T-helper 1 cell treated with Interleukin-12 subunit alpha and Interleukin-12 subunit beta and Interleukin-4 antibody, amounts not matched to agents 30 μg/mL and 1 μg/mL, for 36 hours (primary cell): ENCODE measurements around the gene CCDC13.
"Not testable (repeated sequence)": the region's sequence is repeated elsewhere in the genome, so short reads cannot be mapped to it uniquely, and the experiment has no call there.

ENCODE experiments used
- H3K27ac Mint-ChIP-seq: one replicate; pipeline ENCODE4 v1.8.0; 2021; ENCODE audit warnings: mild to moderate bottlenecking, mixed read lengths
- H3K27me3 Mint-ChIP-seq: one replicate; pipeline ENCODE4 v1.8.0; 2021; ENCODE audit warnings: low read depth, mixed read lengths
- H3K36me3 Mint-ChIP-seq: one replicate; pipeline ENCODE4 v1.8.0; 2021; ENCODE audit warnings: low read depth, mixed read lengths
- H3K4me1 Mint-ChIP-seq: one replicate; pipeline ENCODE4 v1.8.0; 2021; ENCODE audit warnings: low read depth, mixed read lengths
- H3K4me3 Mint-ChIP-seq: one replicate; pipeline ENCODE4 v1.8.0; 2021; ENCODE audit warnings: mild to moderate bottlenecking, moderate library complexity, mixed read lengths
- H3K9me3 Mint-ChIP-seq: one replicate; pipeline ENCODE4 v1.8.0; 2021; ENCODE audit warnings: mixed read lengths

The CCDC13 gene, protein sequence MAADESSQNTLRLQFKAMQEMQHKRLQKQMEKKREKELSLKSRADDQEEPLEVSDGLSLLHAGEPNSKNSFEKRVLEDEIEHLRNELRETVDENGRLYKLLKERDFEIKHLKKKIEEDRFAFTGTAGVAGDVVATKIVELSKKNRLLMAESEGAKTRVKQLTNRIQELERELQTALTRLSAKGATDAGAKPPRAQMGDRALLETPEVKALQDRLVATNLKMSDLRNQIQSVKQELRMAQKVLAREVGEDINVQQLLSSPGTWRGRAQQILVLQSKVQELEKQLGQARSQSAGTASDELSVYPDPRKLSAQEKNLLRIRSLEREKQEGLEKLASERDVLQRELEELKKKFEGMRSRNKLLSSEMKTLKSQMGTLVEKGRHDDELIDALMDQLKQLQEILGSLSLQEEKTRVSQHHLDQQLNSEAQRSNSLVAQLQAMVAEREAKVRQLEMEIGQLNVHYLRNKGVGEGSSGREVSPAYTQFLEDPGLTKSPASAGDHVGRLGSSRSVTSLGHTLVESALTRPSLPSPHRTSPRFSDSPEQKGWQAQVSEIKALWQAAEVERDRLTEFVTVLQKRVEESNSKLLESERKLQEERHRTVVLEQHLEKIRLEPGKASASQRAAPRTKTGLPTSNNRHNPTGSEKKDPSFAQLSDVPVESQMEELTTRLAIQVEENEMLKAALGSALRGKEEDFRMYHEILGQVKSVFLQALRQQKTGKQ

DNA sequence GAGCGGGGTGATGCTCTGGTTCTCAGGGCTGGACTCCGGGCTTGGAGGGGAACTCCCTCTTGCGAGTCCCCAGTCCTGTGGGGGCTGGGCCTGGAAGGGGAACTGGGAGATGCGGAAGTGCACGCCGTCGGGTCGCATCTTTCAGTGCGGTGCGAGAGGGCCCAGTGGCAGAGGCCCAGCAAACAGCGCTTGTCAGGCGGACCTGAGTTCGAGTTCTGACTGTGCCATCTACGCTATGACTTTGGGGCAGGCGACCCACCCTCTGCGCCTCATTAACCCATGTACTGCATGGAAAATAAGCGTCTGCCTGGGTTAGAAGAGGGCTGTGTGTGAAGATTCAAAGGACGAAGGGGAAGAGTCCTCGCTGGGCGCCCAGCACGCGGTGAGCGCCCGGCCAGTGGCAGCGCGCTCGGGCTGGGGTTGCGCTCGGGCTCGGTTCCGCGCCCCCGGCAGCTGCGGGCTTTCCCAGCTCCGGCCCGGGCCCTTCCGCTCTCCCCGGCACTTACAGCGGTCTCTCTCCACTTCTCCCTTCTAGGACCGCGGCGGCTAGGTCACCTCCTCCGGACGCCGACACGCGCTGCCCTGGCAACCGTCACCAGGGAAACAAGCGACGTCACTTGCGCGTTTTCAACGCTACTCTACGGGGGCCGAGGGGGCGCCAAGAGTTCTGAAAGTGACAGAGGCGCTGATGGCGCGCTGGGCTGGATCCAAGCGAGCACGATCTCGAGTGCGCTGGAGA, at the start of gene CCDC13:
Gene CCDC13 (minus strand): TSS at position 584 of the 739 bp plus-strand sequence. CDS start 14,908 bp downstream, outside the sequence.
- H3K9me3 Mint-ChIP-seq: no peaks in the 10 kb centered on the region

DNA sequence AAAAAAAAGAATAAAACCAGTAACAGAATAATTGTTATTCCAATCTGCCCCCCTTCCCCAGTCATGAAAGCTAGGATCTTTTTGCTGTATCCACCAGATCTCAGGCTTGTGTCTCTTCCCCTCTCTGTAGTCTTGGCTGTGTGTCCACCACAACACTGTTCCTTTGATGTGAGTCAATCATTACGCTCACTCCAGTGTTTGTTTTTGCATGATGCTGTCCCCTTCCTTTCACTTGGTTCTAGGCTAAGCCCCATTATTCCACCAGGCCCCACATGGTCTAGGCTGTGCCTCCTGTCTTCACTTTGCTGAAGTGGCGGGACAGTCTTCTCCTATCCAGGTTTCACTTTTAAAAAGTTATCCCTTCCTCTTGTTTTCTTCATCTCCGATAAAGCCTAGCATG, 49.8 kb upstream of the CCDC13 start:
- Mint-ChIP-seq H3K27me3 (peaks cover 18% of the 10 kb centered on the region), H3K4me3 (no peak overlapping the region), H3K27ac (no peak overlapping the region), H3K9me3 (no peaks in the 10 kb centered on the region), H3K4me1 (peaks cover 6% of the 10 kb centered on the region), H3K36me3 (no peaks in the 10 kb centered on the region)

More for the DNA sequence above, at the start of gene CCDC13:
- H3K4me3 Mint-ChIP-seq: peak within 1 kb of the TSS; percentile 88
- peaks cover 17% of the 10 kb centered on the region for H3K4me1 Mint-ChIP-seq
- peaks cover 24% of the 10 kb centered on the region for H3K27me3 Mint-ChIP-seq
- no peaks in the 10 kb centered on the region for H3K36me3 Mint-ChIP-seq
- H3K27ac Mint-ChIP-seq: peak within 1 kb of the TSS; percentile 87

DNA sequence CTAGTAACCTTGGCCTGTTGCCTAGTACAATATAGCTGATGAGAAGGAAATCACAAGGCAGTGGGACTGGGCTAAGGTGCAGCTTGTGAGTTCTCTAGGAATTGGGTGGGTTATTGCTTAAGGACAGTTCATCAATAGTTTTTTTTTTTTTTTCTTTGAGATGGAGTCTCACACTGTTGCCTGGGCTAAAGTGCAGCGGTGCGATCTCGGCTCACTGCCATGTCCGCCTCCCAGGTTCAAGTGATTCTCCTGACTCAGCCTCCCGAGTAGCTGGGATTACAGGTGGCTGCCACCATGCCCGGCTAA, 47.6 kb upstream of the CCDC13 start:
- Mint-ChIP-seq H3K27me3 (peaks cover 5% of the 10 kb centered on the region), H3K27ac (no peak overlapping the region), H3K9me3 (no peaks in the 10 kb centered on the region), H3K4me1 (peaks cover 6% of the 10 kb centered on the region), H3K36me3 (no peaks in the 10 kb centered on the region), H3K4me3 (no peak overlapping the region)

DNA sequence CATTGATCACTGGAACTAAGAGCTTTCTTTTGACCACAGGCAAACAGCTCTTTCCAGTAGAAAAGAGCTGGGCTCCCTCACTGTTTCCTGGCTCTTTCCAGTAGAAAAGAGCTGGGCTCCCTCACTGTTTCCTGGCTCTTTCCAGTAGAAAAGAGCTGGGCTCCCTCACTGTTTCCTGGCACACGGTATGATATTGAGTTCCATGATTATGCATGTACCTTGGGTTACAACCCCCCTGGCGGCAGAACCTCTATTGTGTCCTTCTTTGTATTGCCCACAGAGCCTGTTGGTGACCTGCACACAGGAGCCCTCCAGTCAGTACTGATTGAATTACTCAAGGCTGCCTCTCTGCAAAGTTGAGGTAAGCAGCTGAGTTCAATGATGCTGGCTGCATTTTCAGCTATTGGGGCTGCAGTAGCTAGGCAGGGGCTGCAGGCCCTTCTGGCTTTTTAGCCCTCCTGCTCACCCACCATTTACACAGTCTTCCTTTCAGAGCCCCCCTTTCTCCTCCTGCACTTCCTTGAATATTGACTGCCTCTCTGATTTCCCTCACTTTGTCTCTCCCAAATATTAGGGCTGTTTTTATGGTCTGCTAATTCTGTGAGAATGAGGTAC, 46.4 kb upstream of the CCDC13 start:
- peaks cover 11% of the 10 kb centered on the region for H3K27me3 Mint-ChIP-seq
- no peaks in the 10 kb centered on the region for H3K9me3 Mint-ChIP-seq
- no peaks in the 10 kb centered on the region for H3K36me3 Mint-ChIP-seq
- H3K4me3 Mint-ChIP-seq: no peak overlapping the region
- peaks cover 6% of the 10 kb centered on the region for H3K4me1 Mint-ChIP-seq
- H3K27ac Mint-ChIP-seq: no peak overlapping the region

DNA sequence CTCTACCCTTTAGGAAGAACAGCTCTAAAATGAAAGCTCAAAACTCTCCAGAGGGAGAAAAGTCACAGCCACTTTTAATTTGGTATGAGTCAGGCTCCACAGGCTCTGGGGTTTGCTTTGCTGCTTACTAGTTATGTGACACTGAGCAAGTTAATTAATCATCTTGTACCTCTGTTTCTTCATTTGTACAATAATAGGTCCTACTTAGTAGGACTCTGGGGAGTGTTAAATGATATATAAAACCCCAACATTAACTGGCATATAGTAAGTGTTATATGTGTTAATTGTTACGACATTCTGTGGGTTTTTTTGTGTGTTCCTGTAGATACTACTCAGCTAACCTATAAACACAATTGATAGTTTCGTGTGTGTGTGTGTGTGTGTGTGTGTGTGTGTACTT, 42.8 kb upstream of the CCDC13 start:
- no peaks in the 10 kb centered on the region for H3K4me1 Mint-ChIP-seq
- no peak overlapping the region for H3K27ac Mint-ChIP-seq
- H3K9me3 Mint-ChIP-seq: no peaks in the 10 kb centered on the region
- H3K36me3 Mint-ChIP-seq: no peaks in the 10 kb centered on the region
- H3K27me3 Mint-ChIP-seq: peaks cover 12% of the 10 kb centered on the region
- no peak overlapping the region for H3K4me3 Mint-ChIP-seq

DNA sequence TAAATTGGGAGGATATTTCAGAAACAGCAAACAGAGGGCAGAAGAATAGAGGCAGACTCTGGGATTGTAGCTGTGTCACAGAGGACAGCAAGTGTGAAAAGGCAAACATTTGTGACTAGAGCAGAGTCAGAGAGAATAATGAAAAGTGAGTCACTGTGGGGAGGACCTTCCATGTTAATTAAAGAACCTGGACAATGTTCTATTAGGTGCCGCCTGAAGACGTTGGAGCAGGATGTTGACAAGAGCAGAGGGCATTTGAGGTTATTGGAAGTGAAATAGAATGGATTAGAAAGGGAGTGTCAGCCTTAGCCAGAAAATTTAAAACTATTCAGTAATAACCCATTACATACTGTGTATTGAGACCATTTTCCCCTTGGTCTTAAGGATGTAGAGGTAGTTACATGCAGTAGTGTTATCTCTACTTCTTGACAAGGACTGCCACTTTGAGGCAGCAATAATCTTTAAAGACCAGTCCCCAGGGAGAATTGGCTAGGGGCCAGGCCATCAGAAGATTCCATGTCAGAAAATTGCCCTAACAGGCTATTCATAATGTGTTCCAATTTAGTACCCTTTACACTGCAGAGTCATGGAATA, 42.0 kb upstream of the CCDC13 start:
- Mint-ChIP-seq H3K4me1 (no peaks in the 10 kb centered on the region), H3K27me3 (peaks cover 17% of the 10 kb centered on the region), H3K27ac (no peak overlapping the region), H3K4me3 (no peak overlapping the region), H3K36me3 (no peaks in the 10 kb centered on the region), H3K9me3 (no peaks in the 10 kb centered on the region)

DNA sequence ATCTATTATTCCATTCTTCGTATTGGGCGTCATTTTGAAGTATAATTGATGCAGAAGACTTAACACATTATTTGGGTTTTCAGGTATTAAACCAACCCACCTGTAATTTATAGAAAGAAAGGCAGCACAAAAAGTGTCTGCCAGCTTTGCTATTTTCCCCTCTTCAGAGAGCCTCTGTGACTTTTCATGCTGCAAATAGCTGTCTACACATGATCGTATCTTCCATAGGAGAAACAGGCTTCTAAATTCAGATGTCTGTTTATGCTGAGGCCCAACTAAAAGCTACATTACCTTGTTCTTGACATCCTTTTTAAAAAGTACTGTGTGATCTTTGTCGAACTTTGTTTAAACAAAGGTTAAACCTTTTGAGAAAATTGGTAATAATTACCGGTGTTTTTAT, 41.2 kb upstream of the CCDC13 start:
- Mint-ChIP-seq H3K27ac (no peak overlapping the region), H3K4me1 (no peaks in the 10 kb centered on the region), H3K36me3 (no peaks in the 10 kb centered on the region), H3K27me3 (peaks cover 20% of the 10 kb centered on the region), H3K9me3 (no peaks in the 10 kb centered on the region), H3K4me3 (no peak overlapping the region)

DNA sequence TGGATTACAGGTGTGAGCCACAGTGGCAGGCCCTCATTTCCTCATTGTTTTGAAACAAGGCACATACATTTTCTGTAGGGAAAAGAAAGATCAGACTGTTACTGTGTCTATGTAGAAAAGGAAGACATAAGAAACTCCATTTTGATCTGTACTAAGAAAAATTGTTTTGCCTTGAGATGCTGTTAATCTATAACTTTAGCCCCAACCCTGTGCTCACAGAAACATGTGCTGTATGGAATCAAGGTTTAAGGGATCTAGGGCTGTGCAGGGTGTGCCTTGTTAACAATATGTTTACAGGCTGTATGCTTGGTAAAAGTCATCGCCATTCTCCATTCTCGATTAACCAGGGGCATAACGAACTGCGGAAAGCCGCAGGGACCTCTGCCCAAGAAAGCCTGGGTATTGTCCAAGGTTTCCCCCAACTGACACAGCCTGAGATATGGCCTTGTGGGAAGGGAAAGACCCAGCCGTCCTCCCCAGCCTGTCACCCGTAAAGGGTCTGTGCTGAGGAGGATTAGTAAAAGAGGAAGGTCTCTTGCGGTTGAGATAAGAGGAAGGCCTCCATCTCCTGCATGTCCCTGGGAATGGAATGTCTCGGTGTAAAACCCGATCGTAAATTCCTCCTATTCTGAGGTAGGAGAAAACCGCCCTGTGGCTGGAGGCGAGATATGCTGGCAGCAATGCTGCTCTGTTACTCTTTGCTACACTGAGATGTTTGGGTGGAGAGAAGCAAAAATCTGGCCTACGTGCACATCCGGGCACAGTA, 38.2 kb upstream of the CCDC13 start:
- H3K36me3 Mint-ChIP-seq, H3K4me3 Mint-ChIP-seq, H3K27ac Mint-ChIP-seq, H3K9me3 Mint-ChIP-seq, H3K4me1 Mint-ChIP-seq: not testable (repeated sequence)
- peaks cover 32% of the 10 kb centered on the region for H3K27me3 Mint-ChIP-seq

DNA sequence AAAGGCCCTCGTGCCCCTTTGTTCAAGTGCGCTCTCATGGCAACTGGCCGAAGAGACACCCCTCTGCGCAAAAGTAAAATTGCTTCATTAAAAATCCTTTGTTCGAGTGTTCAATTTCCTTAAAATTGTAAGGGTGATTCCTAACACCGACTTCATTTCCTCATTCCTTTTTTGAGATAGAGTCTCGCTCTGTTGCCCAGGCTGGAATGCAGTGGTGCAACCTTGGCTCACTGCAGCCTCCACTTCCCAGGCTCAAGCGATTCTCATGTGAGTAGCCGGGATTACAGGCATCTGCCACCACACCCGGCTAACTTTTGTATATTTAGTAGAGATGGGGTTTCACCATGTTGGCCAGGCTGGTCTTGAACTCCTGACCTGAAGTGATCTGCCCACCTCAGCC, 37.7 kb upstream of the CCDC13 start:
- peaks cover 37% of the 10 kb centered on the region for H3K27me3 Mint-ChIP-seq
- H3K27ac Mint-ChIP-seq, H3K36me3 Mint-ChIP-seq, H3K9me3 Mint-ChIP-seq, H3K4me3 Mint-ChIP-seq, H3K4me1 Mint-ChIP-seq: not testable (repeated sequence)

DNA sequence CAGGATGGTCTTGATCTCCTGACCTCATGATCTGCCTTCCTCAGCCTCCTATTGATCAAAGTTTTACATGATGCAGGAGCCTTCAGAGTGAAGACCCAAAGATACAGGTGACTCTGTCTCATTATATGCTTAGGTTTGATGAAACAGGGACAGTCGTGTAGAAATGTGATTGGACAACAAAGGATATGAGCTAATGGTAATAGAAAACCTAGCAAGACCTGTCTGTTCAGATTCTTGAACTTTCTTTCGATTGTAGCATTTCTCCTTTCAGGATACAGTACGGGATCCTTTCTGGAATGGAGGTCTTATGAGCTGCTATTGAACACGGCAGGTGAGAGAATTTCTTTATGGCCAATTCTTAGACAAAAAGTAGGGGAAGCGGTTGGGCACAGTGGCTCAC, 36.1 kb upstream of the CCDC13 start, which contains the start of gene ACKR2:
Gene ACKR2 (plus strand): TSS at position 244 of the 400 bp plus-strand sequence. CDS start 55,058 bp downstream, outside the sequence.
- no peak within 1 kb of the TSS for H3K27ac Mint-ChIP-seq

DNA sequence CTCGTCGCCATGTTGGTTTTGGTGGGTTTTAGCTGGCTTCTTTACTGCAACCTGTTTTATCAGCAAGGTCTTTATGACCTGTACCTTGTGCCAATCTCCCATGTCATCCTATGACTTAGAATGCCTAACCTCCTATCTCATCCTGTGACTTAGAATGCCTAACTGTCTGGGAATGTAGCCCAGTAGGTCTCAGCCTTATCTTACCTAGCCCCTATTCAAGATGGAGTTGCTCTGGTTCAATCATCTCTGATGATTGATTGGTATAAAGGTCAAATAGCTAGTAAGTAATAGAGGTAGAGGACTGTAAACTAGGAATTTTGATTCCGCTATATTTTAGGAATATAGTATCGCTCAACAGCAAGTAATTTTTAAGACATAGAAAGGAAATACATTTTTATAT, 34.9 kb upstream of the CCDC13 start:
- Mint-ChIP-seq H3K27me3 (peaks cover 32% of the 10 kb centered on the region), H3K9me3 (no peaks in the 10 kb centered on the region), H3K27ac (no peak overlapping the region), H3K4me3 (no peak overlapping the region), H3K4me1 (peaks cover 8% of the 10 kb centered on the region), H3K36me3 (peaks cover 6% of the 10 kb centered on the region)

More for the DNA sequence above, 36.1 kb upstream of the CCDC13 start, which contains the start of gene ACKR2:
- no peaks in the 10 kb centered on the region for H3K9me3 Mint-ChIP-seq
- H3K4me1 Mint-ChIP-seq: no peaks in the 10 kb centered on the region
- H3K4me3 Mint-ChIP-seq: no peak within 1 kb of the TSS
- H3K36me3 Mint-ChIP-seq: peaks cover under 1% of the 10 kb centered on the region
- H3K27me3 Mint-ChIP-seq: peaks cover 32% of the 10 kb centered on the region

DNA sequence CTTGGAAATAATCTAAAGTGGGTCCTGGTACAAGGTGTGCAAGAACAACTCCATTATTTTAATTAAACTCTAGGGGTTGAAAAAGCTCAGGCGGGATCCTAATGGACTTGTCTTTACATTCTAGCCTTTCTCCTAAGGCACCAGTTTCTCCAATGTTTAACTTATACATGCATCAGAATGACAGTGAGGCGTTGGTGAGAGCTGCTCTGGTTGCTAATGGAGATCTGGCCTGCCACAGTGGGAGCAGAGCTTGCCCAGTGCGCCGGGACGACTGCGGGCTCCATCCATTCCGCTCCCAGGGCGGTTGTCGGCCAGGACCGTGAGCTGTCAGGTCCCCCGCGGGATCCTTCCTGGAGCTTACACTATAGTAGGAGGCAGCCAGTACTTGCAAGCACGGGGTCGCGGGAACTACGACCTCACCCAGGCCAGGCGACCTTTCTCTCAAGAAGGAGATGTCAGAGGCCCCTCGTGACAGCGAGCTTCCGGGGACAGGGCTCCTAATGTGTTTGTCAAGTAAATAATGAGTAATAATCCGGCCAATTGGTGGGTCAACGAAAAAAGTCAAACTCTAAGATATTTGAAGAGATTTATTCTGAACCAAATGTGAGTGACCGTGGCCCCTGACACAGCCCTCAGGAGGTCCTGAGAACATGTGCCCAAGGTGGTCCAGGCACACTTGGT, 32.2 kb upstream of the CCDC13 start:
- Mint-ChIP-seq H3K27ac (no peak overlapping the region), H3K36me3 (peaks cover 17% of the 10 kb centered on the region), H3K27me3 (peaks cover 28% of the 10 kb centered on the region), H3K9me3 (no peaks in the 10 kb centered on the region), H3K4me3 (peak overlapping the region; percentile 98), H3K4me1 (peaks cover 27% of the 10 kb centered on the region)

DNA sequence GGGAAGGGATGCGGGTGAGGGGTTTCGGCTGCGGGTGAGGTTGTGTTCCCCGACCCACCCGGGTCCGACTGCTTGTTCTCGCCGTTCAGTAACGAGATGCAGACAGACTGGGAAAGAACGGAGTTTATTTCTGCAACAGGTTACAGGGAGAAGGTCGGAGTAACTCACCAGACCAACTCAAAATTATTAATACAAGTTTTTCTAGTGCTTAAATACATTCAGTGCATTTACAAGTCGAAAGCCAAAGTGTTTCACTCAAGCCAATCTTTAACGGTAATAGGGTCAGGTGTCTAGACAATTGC, 31.7 kb upstream of the CCDC13 start:
- Mint-ChIP-seq H3K27ac (no peak overlapping the region), H3K36me3 (peaks cover 17% of the 10 kb centered on the region), H3K4me3 (peak overlapping the region; percentile 98), H3K9me3 (no peaks in the 10 kb centered on the region), H3K4me1 (peaks cover 27% of the 10 kb centered on the region), H3K27me3 (peaks cover 27% of the 10 kb centered on the region)
